Neural progenitor cell (in vitro differentiated cells): ENCODE measurements around the gene PGAM5. TPM values are rescaled to one million over a fixed set of nuclear protein-coding genes. Genes with fewer than 3 reads are reported as not detected.

Experiments used
- DNase-seq: peaks from one replicate; pipeline ENCODE4 v3.0.0-alpha.2; 2016; ENCODE audit warnings: low spot score
- H2AFZ ChIP-seq: fragments of 200-600 bp; sonication (generic); replicated peaks from 2 replicates; pipeline ENCODE4 v1.6.1; 2016; ENCODE audit warnings: antibody characterized with exemption
- H3F3A ChIP-seq: fragments of 200-600 bp; sonication (generic); 2 replicates; pipeline ENCODE4 v1.6.1; 2016; ENCODE audit warnings: antibody characterized with exemption, low read depth
- H3K27ac ChIP-seq: fragments of 200-600 bp; sonication (generic); 2 replicates; pipeline ENCODE4 v1.5.1; 2016; ENCODE audit warnings: mild to moderate bottlenecking
- H3K27me3 ChIP-seq: fragments of 200-600 bp; sonication (generic); 2 replicates; pipeline ENCODE4 v1.6.1; 2016; ENCODE audit warnings: mild to moderate bottlenecking, moderate library complexity
- H3K36me3 ChIP-seq: fragments of 200-600 bp; sonication (generic); 2 replicates; pipeline ENCODE4 v1.5.1; 2016
- H3K4me1 ChIP-seq: fragments of 200-600 bp; sonication (generic); 2 replicates; pipeline ENCODE4 v1.6.1; 2016; ENCODE audit warnings: mixed run types
- H3K4me2 ChIP-seq: fragments of 200-600 bp; sonication (generic); 2 replicates; pipeline ENCODE4 v1.6.1; 2016
- H3K4me3 ChIP-seq: fragments of 200-600 bp; sonication (generic); 2 replicates; pipeline ENCODE4 v1.5.1; 2016
- H3K79me2 ChIP-seq: fragments of 200-600 bp; sonication (generic); 2 replicates; pipeline ENCODE4 v1.6.1; 2016; ENCODE audit warnings: low read depth
- H3K9ac ChIP-seq: fragments of 200-600 bp; sonication (generic); 2 replicates; pipeline ENCODE4 v1.6.1; 2016
- H3K9me3 ChIP-seq: fragments of 200-600 bp; sonication (generic); 2 replicates; pipeline ENCODE4 v1.5.1; 2016; ENCODE audit warnings: low read depth
- H4K20me1 ChIP-seq: fragments of 200-600 bp; sonication (generic); 2 replicates; pipeline ENCODE4 v1.6.1; 2016; ENCODE audit warnings: low read depth
- H3K27ac Mint-ChIP-seq: 3 replicates; pipeline ENCODE4 v1.8.0; 2021; ENCODE audit warnings: mixed read lengths
- H3K27me3 Mint-ChIP-seq: 2 replicates; pipeline ENCODE4 v1.8.0; 2022; ENCODE audit warnings: low read depth, mild to moderate bottlenecking, inconsistent platforms, moderate library complexity, mixed read lengths; ENCODE audit not compliant: insufficient read depth
- H3K36me3 Mint-ChIP-seq: 3 replicates; pipeline ENCODE4 v1.8.0; 2021; ENCODE audit warnings: mixed read lengths
- H3K4me1 Mint-ChIP-seq: 3 replicates; pipeline ENCODE4 v1.8.0; 2021; ENCODE audit warnings: mixed read lengths
- H3K4me3 Mint-ChIP-seq: 3 replicates; pipeline ENCODE4 v1.8.0; 2021; ENCODE audit warnings: mild to moderate bottlenecking, moderate library complexity, mixed read lengths
- H3K9me3 Mint-ChIP-seq: 3 replicates; pipeline ENCODE4 v1.8.0; 2020; ENCODE audit warnings: mixed read lengths
- EZH2 ChIP-seq: fragments of 200-600 bp; sonication (generic); IDR thresholded peaks from 2 replicates; pipeline ENCODE4 v1.6.1; 2017; ENCODE audit warnings: antibody characterized with exemption, mild to moderate bottlenecking, moderate library complexity
- EZH2phosphoT487 ChIP-seq: fragments of 200-600 bp; sonication (generic); IDR thresholded peaks from 2 replicates; pipeline ENCODE4 v1.6.1; 2017; ENCODE audit warnings: antibody characterized with exemption
- total RNA-seq: library from RNA; depleted of rRNA; stranded (reverse); fragments of >200 nt; gene quantifications from 2 replicates; pipeline ENCODE4 v1.2.3, GENCODE V29; 2015; ENCODE audit warnings: low replicate concordance
- TF ChIP-seq, protein P1 (sequence below): fragments of 200-600 bp; sonication (generic); IDR thresholded peaks from 2 replicates; pipeline ENCODE4 v1.5.1; 2017; ENCODE audit warnings: antibody characterized with exemption, mild to moderate bottlenecking

The PGAM5 gene
- total RNA-seq, 1 donor from 2014 or later: 41.3 TPM

DNA sequence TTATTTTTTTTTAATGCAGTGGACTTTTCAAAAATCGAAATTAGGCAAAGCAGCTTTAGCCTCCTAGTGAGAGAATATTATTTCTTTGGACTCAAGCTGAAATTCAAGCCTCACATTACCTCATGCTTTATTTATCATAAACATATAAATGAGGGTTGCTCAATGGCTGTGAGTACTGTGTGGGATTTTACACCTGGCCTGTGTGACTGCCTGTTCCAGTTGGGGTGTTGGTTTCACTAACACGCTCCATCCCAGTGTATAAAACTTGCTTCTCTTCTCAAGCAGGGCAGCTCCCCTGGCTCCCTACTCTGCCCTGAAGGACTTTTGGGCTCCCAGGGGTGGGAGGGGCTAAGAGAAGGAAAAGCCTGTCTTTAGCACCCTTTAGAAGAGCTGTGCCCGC is 36.0 kb downstream of the PGAM5 start:
- Histone ChIP-seq H3K79me2 (peaks cover 41% of the 10 kb centered on the region), H2AFZ (no peak overlapping the region)

DNA sequence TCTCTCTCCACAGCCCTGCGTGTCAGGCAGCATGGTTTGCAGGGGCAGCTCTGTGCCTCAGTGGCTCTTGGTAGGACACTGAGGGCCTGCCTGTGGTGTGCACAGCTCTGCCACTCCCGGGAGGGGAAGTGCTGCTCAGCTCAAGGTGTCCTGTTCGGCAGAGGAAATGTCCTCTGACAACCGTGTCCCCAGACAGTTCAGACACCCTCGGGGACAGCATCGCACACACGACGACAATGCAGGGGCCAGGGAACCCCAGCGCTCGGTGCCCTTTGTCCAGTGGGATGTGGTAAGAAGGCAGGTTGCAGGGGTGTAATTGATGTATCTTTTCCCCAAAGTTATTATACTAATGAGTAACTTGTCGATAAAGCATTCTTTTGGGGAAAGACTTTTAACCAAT is 36.8 kb downstream of the PGAM5 start:
- Histone ChIP-seq H3K9me3 (no peaks in the 10 kb centered on the region), H3K27ac (no peak overlapping the region), H4K20me1 (peaks cover 14% of the 10 kb centered on the region), H3K27me3 (no peaks in the 10 kb centered on the region), H3F3A (no peaks in the 10 kb centered on the region), H3K36me3 (peaks cover 3% of the 10 kb centered on the region), H3K4me3 (no peak overlapping the region), H3K4me2 (no peak overlapping the region), H2AFZ (no peak overlapping the region), H3K9ac (no peak overlapping the region), H3K4me1 (no peaks in the 10 kb centered on the region), H3K79me2 (peaks cover 47% of the 10 kb centered on the region)
- H3K9me3 Mint-ChIP-seq: no peaks in the 10 kb centered on the region
- H3K27me3 Mint-ChIP-seq: peaks cover 2% of the 10 kb centered on the region
- DNase-seq: no peak
- H3K4me3 Mint-ChIP-seq: no peak overlapping the region
- no peak overlapping the region for H3K27ac Mint-ChIP-seq
- H3K4me1 Mint-ChIP-seq: no peaks in the 10 kb centered on the region
- H3K36me3 Mint-ChIP-seq: peaks cover 47% of the 10 kb centered on the region
- TF ChIP-seq EZH2 (no peak), EZH2phosphoT487 (no peak)
- TF ChIP-seq, protein P1, sequence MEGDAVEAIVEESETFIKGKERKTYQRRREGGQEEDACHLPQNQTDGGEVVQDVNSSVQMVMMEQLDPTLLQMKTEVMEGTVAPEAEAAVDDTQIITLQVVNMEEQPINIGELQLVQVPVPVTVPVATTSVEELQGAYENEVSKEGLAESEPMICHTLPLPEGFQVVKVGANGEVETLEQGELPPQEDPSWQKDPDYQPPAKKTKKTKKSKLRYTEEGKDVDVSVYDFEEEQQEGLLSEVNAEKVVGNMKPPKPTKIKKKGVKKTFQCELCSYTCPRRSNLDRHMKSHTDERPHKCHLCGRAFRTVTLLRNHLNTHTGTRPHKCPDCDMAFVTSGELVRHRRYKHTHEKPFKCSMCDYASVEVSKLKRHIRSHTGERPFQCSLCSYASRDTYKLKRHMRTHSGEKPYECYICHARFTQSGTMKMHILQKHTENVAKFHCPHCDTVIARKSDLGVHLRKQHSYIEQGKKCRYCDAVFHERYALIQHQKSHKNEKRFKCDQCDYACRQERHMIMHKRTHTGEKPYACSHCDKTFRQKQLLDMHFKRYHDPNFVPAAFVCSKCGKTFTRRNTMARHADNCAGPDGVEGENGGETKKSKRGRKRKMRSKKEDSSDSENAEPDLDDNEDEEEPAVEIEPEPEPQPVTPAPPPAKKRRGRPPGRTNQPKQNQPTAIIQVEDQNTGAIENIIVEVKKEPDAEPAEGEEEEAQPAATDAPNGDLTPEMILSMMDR: no peak

More for the DNA sequence above, 36.0 kb downstream of the PGAM5 start:
- Mint-ChIP-seq H3K4me1 (no peaks in the 10 kb centered on the region), H3K4me3 (no peak overlapping the region), H3K27me3 (peaks cover 2% of the 10 kb centered on the region), H3K27ac (no peak overlapping the region), H3K9me3 (no peaks in the 10 kb centered on the region), H3K36me3 (peaks cover 54% of the 10 kb centered on the region)
- Histone ChIP-seq H3K9me3 (no peaks in the 10 kb centered on the region), H3F3A (no peaks in the 10 kb centered on the region), H3K4me2 (no peak overlapping the region), H3K27me3 (no peaks in the 10 kb centered on the region), H4K20me1 (peaks cover 14% of the 10 kb centered on the region), H3K27ac (no peak overlapping the region), H3K4me1 (no peaks in the 10 kb centered on the region), H3K36me3 (peaks cover 3% of the 10 kb centered on the region), H3K9ac (no peak overlapping the region), H3K4me3 (no peak overlapping the region)
- TF ChIP-seq, protein P1: no peak
- no peak for TF ChIP-seq EZH2phosphoT487
- no peak for TF ChIP-seq EZH2
- DNase-seq: no peak

DNA sequence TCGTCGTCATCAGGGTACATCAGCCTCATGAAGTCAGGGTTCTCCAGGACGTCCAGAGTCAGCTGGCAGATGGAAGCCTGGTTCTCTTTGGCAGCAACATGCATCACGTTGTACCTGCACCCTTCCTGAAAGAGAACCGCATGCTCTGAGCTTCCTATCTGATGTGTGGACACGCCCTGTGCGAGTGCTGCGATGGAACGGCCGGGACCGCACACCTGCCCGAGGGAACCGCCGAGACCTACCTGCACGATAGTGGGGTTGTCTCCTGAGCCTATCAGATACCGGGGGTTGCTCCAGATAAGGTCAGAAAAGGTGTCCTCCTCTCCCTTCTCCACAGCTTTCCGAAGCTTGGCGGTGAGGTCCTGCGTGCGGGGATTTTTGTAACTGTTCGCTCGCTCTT is 37.3 kb downstream of the PGAM5 start:
- H3K36me3 Mint-ChIP-seq: peaks cover 45% of the 10 kb centered on the region

More for the DNA sequence above, 37.3 kb downstream of the PGAM5 start:
- H2AFZ ChIP-seq: no peak overlapping the region
- peaks cover 3% of the 10 kb centered on the region for H3K36me3 ChIP-seq
- TF ChIP-seq EZH2phosphoT487 (no peak), EZH2 (no peak)
- TF ChIP-seq, protein P1: no peak
- H3K4me3 ChIP-seq: no peak overlapping the region
- no peak overlapping the region for H3K4me2 ChIP-seq
- H3K4me1 Mint-ChIP-seq: no peaks in the 10 kb centered on the region
- H3K9me3 ChIP-seq: no peaks in the 10 kb centered on the region
- no peak overlapping the region for H3K27ac ChIP-seq
- H3K4me1 ChIP-seq: no peaks in the 10 kb centered on the region
- peaks cover 14% of the 10 kb centered on the region for H4K20me1 ChIP-seq
- no peaks in the 10 kb centered on the region for H3K27me3 ChIP-seq
- no peak overlapping the region for H3K9ac ChIP-seq
- peaks cover 2% of the 10 kb centered on the region for H3K27me3 Mint-ChIP-seq
- peaks cover 47% of the 10 kb centered on the region for H3K79me2 ChIP-seq
- H3K27ac Mint-ChIP-seq: no peak overlapping the region
- DNase-seq: no peak
- no peaks in the 10 kb centered on the region for H3K9me3 Mint-ChIP-seq
- no peaks in the 10 kb centered on the region for H3F3A ChIP-seq
- no peak overlapping the region for H3K4me3 Mint-ChIP-seq
